Neural progenitor cell (in vitro differentiated cells): ENCODE measurements around the gene SLC2A13. TPM values are rescaled to one million over a fixed set of nuclear protein-coding genes. Genes with fewer than 3 reads are reported as not detected.

Source experiments
- DNase-seq: peaks from one replicate; pipeline ENCODE4 v3.0.0-alpha.2; 2016; ENCODE audit warnings: low spot score
- H2AFZ ChIP-seq: fragments of 200-600 bp; sonication (generic); replicated peaks from 2 replicates; pipeline ENCODE4 v1.6.1; 2016; ENCODE audit warnings: antibody characterized with exemption
- H3F3A ChIP-seq: fragments of 200-600 bp; sonication (generic); 2 replicates; pipeline ENCODE4 v1.6.1; 2016; ENCODE audit warnings: antibody characterized with exemption, low read depth
- H3K27ac ChIP-seq: fragments of 200-600 bp; sonication (generic); 2 replicates; pipeline ENCODE4 v1.5.1; 2016; ENCODE audit warnings: mild to moderate bottlenecking
- H3K27me3 ChIP-seq: fragments of 200-600 bp; sonication (generic); 2 replicates; pipeline ENCODE4 v1.6.1; 2016; ENCODE audit warnings: mild to moderate bottlenecking, moderate library complexity
- H3K36me3 ChIP-seq: fragments of 200-600 bp; sonication (generic); 2 replicates; pipeline ENCODE4 v1.5.1; 2016
- H3K4me1 ChIP-seq: fragments of 200-600 bp; sonication (generic); 2 replicates; pipeline ENCODE4 v1.6.1; 2016; ENCODE audit warnings: mixed run types
- H3K4me2 ChIP-seq: fragments of 200-600 bp; sonication (generic); 2 replicates; pipeline ENCODE4 v1.6.1; 2016
- H3K4me3 ChIP-seq: fragments of 200-600 bp; sonication (generic); 2 replicates; pipeline ENCODE4 v1.5.1; 2016
- H3K79me2 ChIP-seq: fragments of 200-600 bp; sonication (generic); 2 replicates; pipeline ENCODE4 v1.6.1; 2016; ENCODE audit warnings: low read depth
- H3K9ac ChIP-seq: fragments of 200-600 bp; sonication (generic); 2 replicates; pipeline ENCODE4 v1.6.1; 2016
- H3K9me3 ChIP-seq: fragments of 200-600 bp; sonication (generic); 2 replicates; pipeline ENCODE4 v1.5.1; 2016; ENCODE audit warnings: low read depth
- H4K20me1 ChIP-seq: fragments of 200-600 bp; sonication (generic); 2 replicates; pipeline ENCODE4 v1.6.1; 2016; ENCODE audit warnings: low read depth
- H3K27ac Mint-ChIP-seq: 3 replicates; pipeline ENCODE4 v1.8.0; 2021; ENCODE audit warnings: mixed read lengths
- H3K27me3 Mint-ChIP-seq: 2 replicates; pipeline ENCODE4 v1.8.0; 2022; ENCODE audit warnings: low read depth, mild to moderate bottlenecking, inconsistent platforms, moderate library complexity, mixed read lengths; ENCODE audit not compliant: insufficient read depth
- H3K36me3 Mint-ChIP-seq: 3 replicates; pipeline ENCODE4 v1.8.0; 2021; ENCODE audit warnings: mixed read lengths
- H3K4me1 Mint-ChIP-seq: 3 replicates; pipeline ENCODE4 v1.8.0; 2021; ENCODE audit warnings: mixed read lengths
- H3K4me3 Mint-ChIP-seq: 3 replicates; pipeline ENCODE4 v1.8.0; 2021; ENCODE audit warnings: mild to moderate bottlenecking, moderate library complexity, mixed read lengths
- H3K9me3 Mint-ChIP-seq: 3 replicates; pipeline ENCODE4 v1.8.0; 2020; ENCODE audit warnings: mixed read lengths
- EZH2 ChIP-seq: fragments of 200-600 bp; sonication (generic); IDR thresholded peaks from 2 replicates; pipeline ENCODE4 v1.6.1; 2017; ENCODE audit warnings: antibody characterized with exemption, mild to moderate bottlenecking, moderate library complexity
- EZH2phosphoT487 ChIP-seq: fragments of 200-600 bp; sonication (generic); IDR thresholded peaks from 2 replicates; pipeline ENCODE4 v1.6.1; 2017; ENCODE audit warnings: antibody characterized with exemption
- total RNA-seq: library from RNA; depleted of rRNA; stranded (reverse); fragments of >200 nt; gene quantifications from 2 replicates; pipeline ENCODE4 v1.2.3, GENCODE V29; 2015; ENCODE audit warnings: low replicate concordance
- TF ChIP-seq, protein P1 (sequence below): fragments of 200-600 bp; sonication (generic); IDR thresholded peaks from 2 replicates; pipeline ENCODE4 v1.5.1; 2017; ENCODE audit warnings: antibody characterized with exemption, mild to moderate bottlenecking

Gene SLC2A13
- total RNA-seq, 1 donor from 2014 or later = 11.1 TPM

DNA sequence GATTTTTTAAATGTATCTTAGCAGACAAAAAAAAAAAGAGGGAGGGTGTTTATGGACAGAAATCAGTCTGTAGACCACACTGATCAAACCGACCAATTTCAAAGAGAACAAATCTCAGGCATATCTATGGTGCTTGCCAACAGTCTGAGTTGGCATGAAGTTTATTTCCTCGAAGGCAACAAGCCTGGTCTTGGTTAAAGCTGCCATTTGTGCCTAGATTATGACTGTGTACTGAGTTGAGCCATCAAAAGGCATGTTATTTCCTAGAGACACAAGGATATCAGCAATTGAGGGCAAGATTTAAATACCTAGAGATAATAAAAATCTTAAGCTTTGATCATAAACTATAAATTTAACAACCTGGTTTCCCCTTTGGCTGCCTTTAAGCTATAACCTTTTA is 119.2 kb downstream of the SLC2A13 start:
- TF ChIP-seq, protein P1, sequence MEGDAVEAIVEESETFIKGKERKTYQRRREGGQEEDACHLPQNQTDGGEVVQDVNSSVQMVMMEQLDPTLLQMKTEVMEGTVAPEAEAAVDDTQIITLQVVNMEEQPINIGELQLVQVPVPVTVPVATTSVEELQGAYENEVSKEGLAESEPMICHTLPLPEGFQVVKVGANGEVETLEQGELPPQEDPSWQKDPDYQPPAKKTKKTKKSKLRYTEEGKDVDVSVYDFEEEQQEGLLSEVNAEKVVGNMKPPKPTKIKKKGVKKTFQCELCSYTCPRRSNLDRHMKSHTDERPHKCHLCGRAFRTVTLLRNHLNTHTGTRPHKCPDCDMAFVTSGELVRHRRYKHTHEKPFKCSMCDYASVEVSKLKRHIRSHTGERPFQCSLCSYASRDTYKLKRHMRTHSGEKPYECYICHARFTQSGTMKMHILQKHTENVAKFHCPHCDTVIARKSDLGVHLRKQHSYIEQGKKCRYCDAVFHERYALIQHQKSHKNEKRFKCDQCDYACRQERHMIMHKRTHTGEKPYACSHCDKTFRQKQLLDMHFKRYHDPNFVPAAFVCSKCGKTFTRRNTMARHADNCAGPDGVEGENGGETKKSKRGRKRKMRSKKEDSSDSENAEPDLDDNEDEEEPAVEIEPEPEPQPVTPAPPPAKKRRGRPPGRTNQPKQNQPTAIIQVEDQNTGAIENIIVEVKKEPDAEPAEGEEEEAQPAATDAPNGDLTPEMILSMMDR = no peak
- TF ChIP-seq EZH2 (no peak), EZH2phosphoT487 (no peak)
- no peak overlapping the region for H3K4me3 ChIP-seq
- H3K9me3 ChIP-seq = no peaks in the 10 kb centered on the region
- Mint-ChIP-seq H3K27me3 (no peaks in the 10 kb centered on the region), H3K4me1 (peaks cover 8% of the 10 kb centered on the region), H3K27ac (no peak overlapping the region), H3K9me3 (no peaks in the 10 kb centered on the region), H3K4me3 (no peak overlapping the region), H3K36me3 (no peaks in the 10 kb centered on the region)
- no peak overlapping the region for H3K4me2 ChIP-seq
- H3K36me3 ChIP-seq = no peaks in the 10 kb centered on the region
- H3K79me2 ChIP-seq = no peaks in the 10 kb centered on the region
- DNase-seq = no peak
- H3F3A ChIP-seq = no peaks in the 10 kb centered on the region
- H2AFZ ChIP-seq = no peak overlapping the region
- H3K9ac ChIP-seq = no peak overlapping the region
- no peak overlapping the region for H3K27ac ChIP-seq
- H3K27me3 ChIP-seq = no peaks in the 10 kb centered on the region
- peaks cover 5% of the 10 kb centered on the region for H3K4me1 ChIP-seq
- no peaks in the 10 kb centered on the region for H4K20me1 ChIP-seq

DNA sequence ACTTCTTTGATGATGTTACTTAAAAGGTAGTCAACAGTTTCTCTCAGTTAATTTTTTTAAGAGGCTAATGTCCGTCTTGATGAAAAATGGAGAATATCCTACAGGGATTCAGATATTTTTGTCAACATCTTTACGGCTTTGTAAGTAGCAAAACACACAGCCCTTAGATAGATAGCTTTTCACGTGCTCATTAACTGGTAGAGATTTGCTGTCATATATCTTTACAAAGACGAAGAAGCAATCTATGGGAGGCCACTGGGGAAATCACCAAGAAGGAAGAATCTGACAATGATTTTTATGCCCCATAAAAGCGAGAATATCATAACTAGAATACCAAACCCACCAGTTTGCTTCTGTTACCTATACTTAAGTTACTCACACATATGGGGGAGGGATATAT is 121.2 kb downstream of the SLC2A13 start:
- Mint-ChIP-seq H3K27me3 (no peaks in the 10 kb centered on the region), H3K4me3 (no peak overlapping the region), H3K9me3 (no peaks in the 10 kb centered on the region), H3K36me3 (no peaks in the 10 kb centered on the region), H3K4me1 (peaks cover 3% of the 10 kb centered on the region), H3K27ac (no peak overlapping the region)
- Histone ChIP-seq H3K4me2 (no peak overlapping the region), H2AFZ (no peak overlapping the region), H3K79me2 (no peaks in the 10 kb centered on the region), H3K4me1 (peaks cover 5% of the 10 kb centered on the region), H3K36me3 (no peaks in the 10 kb centered on the region), H3K9me3 (no peaks in the 10 kb centered on the region), H3K27ac (no peak overlapping the region), H3K4me3 (no peak overlapping the region), H3K27me3 (no peaks in the 10 kb centered on the region), H3F3A (no peaks in the 10 kb centered on the region), H4K20me1 (no peaks in the 10 kb centered on the region), H3K9ac (no peak overlapping the region)
- TF ChIP-seq EZH2phosphoT487 (no peak), EZH2 (no peak)
- TF ChIP-seq, protein P1 = no peak
- no peak for DNase-seq

DNA sequence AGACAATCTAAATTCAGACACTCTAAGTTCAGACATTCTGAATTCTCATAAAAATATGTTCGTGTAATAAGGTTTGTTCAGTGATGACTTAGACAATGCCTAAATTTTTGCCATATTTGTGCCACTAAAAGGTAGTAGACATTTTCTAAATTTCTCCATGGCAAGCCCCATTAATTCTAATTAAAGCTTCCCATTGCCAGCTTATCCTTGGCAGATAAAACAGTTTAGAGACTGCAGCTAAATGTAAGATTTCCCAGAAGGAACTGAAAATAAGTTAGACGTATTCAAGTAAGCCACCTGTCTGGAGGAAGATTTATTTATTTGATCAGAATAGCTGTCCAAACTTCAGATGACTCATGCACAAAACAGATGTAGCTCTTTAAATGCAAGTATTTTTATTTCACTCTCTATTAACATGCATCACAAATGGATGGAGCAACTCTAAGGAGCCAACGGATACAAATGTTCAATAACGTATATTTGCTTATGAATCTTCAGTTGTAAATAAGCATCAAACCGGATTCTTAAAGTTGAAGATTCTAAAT is 130.4 kb downstream of the SLC2A13 start:
- H3K27me3 Mint-ChIP-seq = no peaks in the 10 kb centered on the region
- H3K36me3 ChIP-seq = no peaks in the 10 kb centered on the region
- no peaks in the 10 kb centered on the region for H3K4me1 Mint-ChIP-seq
- no peak overlapping the region for H2AFZ ChIP-seq
- TF ChIP-seq, protein P1 = no peak
- TF ChIP-seq EZH2 (no peak), EZH2phosphoT487 (no peak)
- no peak overlapping the region for H3K4me2 ChIP-seq
- no peak overlapping the region for H3K4me3 Mint-ChIP-seq
- peaks cover 2% of the 10 kb centered on the region for H3K36me3 Mint-ChIP-seq
- no peak overlapping the region for H3K9ac ChIP-seq
- H3K9me3 ChIP-seq = no peaks in the 10 kb centered on the region
- no peak overlapping the region for H3K27ac ChIP-seq
- H4K20me1 ChIP-seq = no peaks in the 10 kb centered on the region
- no peaks in the 10 kb centered on the region for H3K4me1 ChIP-seq
- H3K27ac Mint-ChIP-seq = no peak overlapping the region
- H3K9me3 Mint-ChIP-seq = peaks cover 2% of the 10 kb centered on the region
- H3K4me3 ChIP-seq = no peak overlapping the region
- no peaks in the 10 kb centered on the region for H3K79me2 ChIP-seq
- no peaks in the 10 kb centered on the region for H3K27me3 ChIP-seq
- DNase-seq = no peak
- no peaks in the 10 kb centered on the region for H3F3A ChIP-seq
